Astrocyte (in vitro differentiated cells and primary cell): Measurements from ENCODE around the gene ENTREP1. TPM values are rescaled to one million over a fixed set of nuclear protein-coding genes. Genes with fewer than 3 reads are reported as not detected.

ENCODE experiments used
- DNase-seq: peaks from one replicate; pipeline ENCODE4 v3.0.0-alpha.2; 2010; ENCODE audit warnings: low read depth
- FAIRE-seq: peaks from 2 replicates; lab custom pipeline; 2011; peaks lifted over from hg19 to GRCh38; lab: Jason Lieb, UNC
- H2AFZ ChIP-seq: 2 replicates; pipeline ENCODE4 v1.6.0; 2012; ENCODE audit warnings: low read depth, low read length, inconsistent platforms
- H3K27ac ChIP-seq: 2 replicates; pipeline ENCODE4 v1.5.1; 2011; ENCODE audit warnings: low read depth, low read length, inconsistent platforms
- H3K27me3 ChIP-seq: 2 replicates; pipeline ENCODE4 v1.6.0; 2011; ENCODE audit warnings: low read length, inconsistent platforms; ENCODE audit not compliant: insufficient read depth
- H3K36me3 ChIP-seq: 2 replicates; pipeline ENCODE4 v1.5.1; 2011; ENCODE audit warnings: low read length, inconsistent platforms; ENCODE audit not compliant: insufficient read depth
- H3K4me1 ChIP-seq: 2 replicates; pipeline ENCODE4 v1.5.1; 2011; ENCODE audit warnings: low read length, inconsistent platforms; ENCODE audit not compliant: insufficient read depth
- H3K4me2 ChIP-seq: 2 replicates; pipeline ENCODE4 v1.6.0; 2012; ENCODE audit warnings: low read length, inconsistent platforms
- H3K4me3 ChIP-seq: 2 replicates; pipeline ENCODE4 v1.5.1; 2011; ENCODE audit warnings: low read depth, mild to moderate bottlenecking, low read length, inconsistent platforms; ENCODE audit not compliant: insufficient read depth
- H3K79me2 ChIP-seq: 2 replicates; pipeline ENCODE4 v1.6.0; 2012; ENCODE audit warnings: mild to moderate bottlenecking, low read length, inconsistent platforms; ENCODE audit not compliant: insufficient read depth
- H3K9ac ChIP-seq: 2 replicates; pipeline ENCODE4 v1.6.0; 2012; ENCODE audit warnings: mild to moderate bottlenecking, low read length, inconsistent platforms
- H3K9me3 ChIP-seq: 2 replicates; pipeline ENCODE4 v1.5.1; 2012; ENCODE audit warnings: low read depth, mild to moderate bottlenecking, low read length, inconsistent platforms; ENCODE audit not compliant: insufficient read depth
- H4K20me1 ChIP-seq: 2 replicates; pipeline ENCODE4 v1.6.0; 2012; ENCODE audit warnings: low read length, inconsistent platforms; ENCODE audit not compliant: insufficient read depth
- H3K27ac Mint-ChIP-seq: one replicate; pipeline ENCODE4 v1.8.0; 2021; ENCODE audit warnings: mild to moderate bottlenecking, mixed read lengths; ENCODE audit not compliant: unreplicated experiment
- H3K27me3 Mint-ChIP-seq: one replicate; pipeline ENCODE4 v1.8.0; 2021; ENCODE audit warnings: low read depth, mixed read lengths; ENCODE audit not compliant: unreplicated experiment
- H3K36me3 Mint-ChIP-seq: one replicate; pipeline ENCODE4 v1.8.0; 2021; ENCODE audit warnings: low read depth, mixed read lengths; ENCODE audit not compliant: unreplicated experiment
- H3K4me1 Mint-ChIP-seq: one replicate; pipeline ENCODE4 v1.8.0; 2021; ENCODE audit warnings: low read depth, mixed read lengths; ENCODE audit not compliant: unreplicated experiment
- H3K4me3 Mint-ChIP-seq: one replicate; pipeline ENCODE4 v1.8.0; 2021; ENCODE audit warnings: mild to moderate bottlenecking, moderate library complexity, mixed read lengths; ENCODE audit not compliant: unreplicated experiment
- H3K9me3 Mint-ChIP-seq: one replicate; pipeline ENCODE4 v1.8.0; 2021; ENCODE audit warnings: mild to moderate bottlenecking, mixed read lengths; ENCODE audit not compliant: unreplicated experiment
- CTCF ChIP-seq: IDR thresholded peaks from 2 replicates; pipeline ENCODE4 v1.5.1; 2011; ENCODE audit warnings: low read depth, mild to moderate bottlenecking, inconsistent platforms, low read length, moderate library complexity; ENCODE audit not compliant: insufficient read depth
- EZH2 ChIP-seq: IDR thresholded peaks from 2 replicates; pipeline ENCODE4 v1.6.1; 2012; ENCODE audit warnings: mild to moderate bottlenecking, low read length, inconsistent platforms; ENCODE audit not compliant: insufficient read depth
- total RNA-seq: library from RNA; stranded (reverse); gene quantifications from 2 replicates; pipeline ENCODE4 v1.2.1, GENCODE V29; 2021

The ENTREP1 gene
- total RNA-seq, 1 donor from 2014 or later = 3.4 TPM

- Histone ChIP-seq H3K9ac (no peak overlapping the region), H3K27ac (no peak overlapping the region), H3K4me3 (no peak overlapping the region), H3K27me3 (peaks cover 46% of the 10 kb centered on the region), H3K4me1 (peaks cover 7% of the 10 kb centered on the region), H3K4me2 (no peak overlapping the region), H4K20me1 (no peaks in the 10 kb centered on the region), H3K36me3 (no peaks in the 10 kb centered on the region), H2AFZ (no peak overlapping the region), H3K9me3 (no peaks in the 10 kb centered on the region), H3K79me2 (no peaks in the 10 kb centered on the region)
- no peak for FAIRE-seq
- H3K4me1 Mint-ChIP-seq = no peaks in the 10 kb centered on the region
- peak overlapping the region; percentile 83 for H3K4me3 Mint-ChIP-seq
- DNase-seq = no peak
- H3K27me3 Mint-ChIP-seq = peaks cover 21% of the 10 kb centered on the region
- H3K9me3 Mint-ChIP-seq = no peaks in the 10 kb centered on the region
- peaks cover 1% of the 10 kb centered on the region for H3K36me3 Mint-ChIP-seq
- TF ChIP-seq EZH2 = no peak
- TF ChIP-seq CTCF = no peak
- no peak overlapping the region for H3K27ac Mint-ChIP-seq
Observed at GRCh38 chr9:69326261-69326660, 1.2 kb downstream of the ENTREP1 start.

GRCh38 chr9:69330580-69330979 is 5.6 kb downstream of the ENTREP1 start:
- no peak overlapping the region for H3K27ac Mint-ChIP-seq
- peaks cover 26% of the 10 kb centered on the region for H3K27me3 ChIP-seq
- H3K36me3 ChIP-seq = no peaks in the 10 kb centered on the region
- no peak for DNase-seq
- H3K4me3 Mint-ChIP-seq = no peak overlapping the region
- H3K79me2 ChIP-seq = no peaks in the 10 kb centered on the region
- H3K36me3 Mint-ChIP-seq = peaks cover 1% of the 10 kb centered on the region
- no peaks in the 10 kb centered on the region for H4K20me1 ChIP-seq
- no peaks in the 10 kb centered on the region for H3K4me1 ChIP-seq
- no peak overlapping the region for H3K4me2 ChIP-seq
- H3K9ac ChIP-seq = no peak overlapping the region
- H3K27ac ChIP-seq = no peak overlapping the region
- FAIRE-seq = no peak
- no peak overlapping the region for H3K4me3 ChIP-seq
- TF ChIP-seq EZH2 (no peak), CTCF (no peak)
- no peak overlapping the region for H2AFZ ChIP-seq
- peaks cover 13% of the 10 kb centered on the region for H3K27me3 Mint-ChIP-seq
- no peaks in the 10 kb centered on the region for H3K9me3 ChIP-seq
- no peaks in the 10 kb centered on the region for H3K4me1 Mint-ChIP-seq
- no peaks in the 10 kb centered on the region for H3K9me3 Mint-ChIP-seq

- H3K79me2 ChIP-seq = no peaks in the 10 kb centered on the region
- no peaks in the 10 kb centered on the region for H3K36me3 ChIP-seq
- H3K36me3 Mint-ChIP-seq = peaks cover 1% of the 10 kb centered on the region
- H3K9me3 ChIP-seq = no peaks in the 10 kb centered on the region
- no peak overlapping the region for H3K9ac ChIP-seq
- no peak for TF ChIP-seq EZH2
- no peak for TF ChIP-seq CTCF
- FAIRE-seq (peak; percentile 62), DNase-seq (no peak)
- no peak overlapping the region for H2AFZ ChIP-seq
- peaks cover 17% of the 10 kb centered on the region for H3K27me3 ChIP-seq
- no peak overlapping the region for H3K4me2 ChIP-seq
- H3K27me3 Mint-ChIP-seq = peaks cover 5% of the 10 kb centered on the region
- no peak overlapping the region for H3K4me3 ChIP-seq
- no peaks in the 10 kb centered on the region for H3K4me1 ChIP-seq
- no peaks in the 10 kb centered on the region for H3K4me1 Mint-ChIP-seq
- H3K27ac Mint-ChIP-seq = no peak overlapping the region
- H4K20me1 ChIP-seq = no peaks in the 10 kb centered on the region
- H3K4me3 Mint-ChIP-seq = no peak overlapping the region
- no peaks in the 10 kb centered on the region for H3K9me3 Mint-ChIP-seq
- no peak overlapping the region for H3K27ac ChIP-seq
Observed at GRCh38 chr9:69331444-69331843, 6.4 kb downstream of the ENTREP1 start.
